NAMALWA (cell line): Measurements from ENCODE around the gene STK40.

ENCODE experiments used
- DNase-seq: peaks from one replicate; pipeline ENCODE4 v3.0.0-alpha.2; 2015; ENCODE audit warnings: low spot score

STK40 gene, protein sequence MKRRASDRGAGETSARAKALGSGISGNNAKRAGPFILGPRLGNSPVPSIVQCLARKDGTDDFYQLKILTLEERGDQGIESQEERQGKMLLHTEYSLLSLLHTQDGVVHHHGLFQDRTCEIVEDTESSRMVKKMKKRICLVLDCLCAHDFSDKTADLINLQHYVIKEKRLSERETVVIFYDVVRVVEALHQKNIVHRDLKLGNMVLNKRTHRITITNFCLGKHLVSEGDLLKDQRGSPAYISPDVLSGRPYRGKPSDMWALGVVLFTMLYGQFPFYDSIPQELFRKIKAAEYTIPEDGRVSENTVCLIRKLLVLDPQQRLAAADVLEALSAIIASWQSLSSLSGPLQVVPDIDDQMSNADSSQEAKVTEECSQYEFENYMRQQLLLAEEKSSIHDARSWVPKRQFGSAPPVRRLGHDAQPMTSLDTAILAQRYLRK

DNA sequence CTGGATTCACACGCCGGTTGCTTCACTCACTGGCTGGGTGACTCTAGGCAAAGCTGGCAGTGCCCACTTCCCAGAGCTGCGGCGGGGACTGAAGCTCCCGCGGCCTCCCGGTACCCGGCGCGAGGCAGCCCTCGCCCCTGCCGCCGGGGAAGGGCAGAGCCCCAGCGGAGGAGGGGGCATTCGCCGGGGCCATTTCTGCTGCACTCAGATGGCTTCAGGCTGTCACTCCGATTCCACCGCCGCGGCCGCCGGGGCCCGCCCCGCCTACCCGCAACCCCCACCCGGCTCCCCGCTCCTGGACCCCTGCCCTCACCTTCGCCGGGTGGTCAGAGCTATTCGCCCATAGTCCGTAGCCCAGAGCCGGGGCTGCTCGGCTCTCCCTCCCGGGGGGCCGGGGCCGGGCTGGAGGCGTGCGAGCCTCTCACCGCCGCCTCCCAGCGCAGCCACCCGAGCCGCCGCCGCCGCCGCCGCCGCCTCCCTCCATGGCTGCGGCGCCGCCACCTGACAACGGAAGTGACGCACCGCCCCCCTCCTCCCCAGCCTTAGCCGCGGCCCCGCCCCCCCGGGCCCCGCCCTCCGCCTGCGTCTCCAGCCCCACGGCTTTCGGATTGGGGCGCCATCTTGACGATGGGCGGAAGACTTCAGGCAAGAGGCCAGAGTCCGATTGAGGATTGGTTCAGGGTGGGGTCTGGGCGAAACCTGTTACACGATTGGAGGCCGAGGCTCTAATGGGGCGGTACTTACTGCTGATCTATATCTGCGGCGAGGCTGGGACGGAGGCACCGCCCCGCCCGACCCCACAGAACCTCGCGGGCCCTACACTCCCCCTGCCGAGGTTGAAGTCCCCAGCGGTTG lies at the start of gene STK40:
Gene STK40, minus strand, starts transcription at position 515 of the 855 bp plus-strand sequence. CDS start 24,592 bp downstream, outside the sequence.
- DNase-seq = peak; percentile 99

DNA sequence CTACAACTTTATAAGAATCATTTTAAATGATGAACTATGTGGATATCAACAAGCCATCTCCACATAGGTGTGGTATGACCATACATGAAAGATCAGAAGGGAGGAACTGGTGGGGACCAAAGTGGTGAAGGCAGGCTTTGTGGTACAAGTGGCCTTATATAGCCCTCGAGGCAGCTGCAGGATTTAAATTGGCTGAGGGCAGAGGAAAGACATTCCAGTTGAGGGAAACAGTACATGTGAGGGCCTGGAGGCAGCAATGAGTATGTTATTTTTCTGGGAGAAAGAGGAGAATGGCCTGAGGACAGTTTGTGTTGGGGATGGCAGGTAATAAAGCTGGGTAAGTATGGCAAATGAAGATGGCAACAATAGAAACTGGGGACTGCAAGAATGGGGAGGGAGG lies 47.4 kb upstream of the STK40 start:
- DNase-seq = no peak

DNA sequence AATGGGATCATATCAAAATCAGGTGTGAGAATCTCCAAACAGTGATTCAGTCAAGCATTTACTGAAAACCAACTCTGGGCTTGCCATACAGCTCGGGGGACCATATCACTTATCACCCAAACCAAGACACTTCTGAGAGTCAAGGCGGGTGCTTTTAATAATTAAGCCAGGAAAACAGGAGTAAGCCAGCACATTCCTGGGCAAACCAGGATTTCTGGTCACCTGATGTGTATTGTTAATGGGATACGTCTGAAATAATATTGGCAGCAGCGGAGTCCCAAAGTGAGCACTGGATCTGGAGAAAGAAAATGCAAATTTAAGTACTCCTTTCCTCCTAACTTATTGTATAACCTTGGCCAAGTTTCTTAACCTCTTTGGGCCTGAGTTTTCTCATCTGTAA lies 46.9 kb upstream of the STK40 start:
- no peak for DNase-seq

DNA sequence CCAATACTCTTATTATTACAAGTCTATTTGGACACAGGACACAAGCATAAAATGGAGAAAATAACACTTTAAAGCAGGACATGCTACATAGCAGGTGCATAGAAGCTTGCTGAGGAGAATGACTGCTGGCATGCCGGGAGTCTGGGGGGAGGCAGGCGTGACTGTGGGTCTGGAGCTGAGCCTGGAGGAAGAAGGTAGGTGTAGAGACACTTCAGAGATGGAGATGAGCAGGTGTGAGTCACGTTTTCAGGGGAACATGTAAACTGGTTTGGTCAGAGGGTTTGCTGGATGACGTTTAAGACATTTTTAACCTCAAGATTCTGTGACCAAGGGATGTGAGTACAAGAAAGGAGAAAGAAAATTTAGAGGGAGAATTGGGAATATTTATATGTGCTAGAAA lies 40.1 kb upstream of the STK40 start:
- DNase-seq = no peak

DNA sequence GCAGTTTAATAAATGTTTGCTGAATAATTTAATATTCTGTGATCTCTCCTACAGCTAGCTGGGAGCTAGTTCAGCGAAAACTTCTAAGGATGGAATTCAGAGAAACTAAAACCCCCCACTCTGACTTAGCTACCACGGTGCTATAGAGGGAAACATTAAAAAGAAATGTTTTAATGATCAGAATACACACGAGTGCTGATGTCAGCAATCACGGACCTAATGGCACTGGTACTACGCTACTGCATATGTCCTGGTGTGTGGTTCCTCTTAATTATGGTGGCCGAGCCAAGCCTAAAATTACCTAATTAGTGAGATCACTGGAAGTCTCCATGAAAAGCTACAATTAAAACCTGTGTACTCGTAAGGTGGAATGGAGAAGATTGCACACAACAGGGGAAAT lies 35.9 kb upstream of the STK40 start:
- DNase-seq = no peak

DNA sequence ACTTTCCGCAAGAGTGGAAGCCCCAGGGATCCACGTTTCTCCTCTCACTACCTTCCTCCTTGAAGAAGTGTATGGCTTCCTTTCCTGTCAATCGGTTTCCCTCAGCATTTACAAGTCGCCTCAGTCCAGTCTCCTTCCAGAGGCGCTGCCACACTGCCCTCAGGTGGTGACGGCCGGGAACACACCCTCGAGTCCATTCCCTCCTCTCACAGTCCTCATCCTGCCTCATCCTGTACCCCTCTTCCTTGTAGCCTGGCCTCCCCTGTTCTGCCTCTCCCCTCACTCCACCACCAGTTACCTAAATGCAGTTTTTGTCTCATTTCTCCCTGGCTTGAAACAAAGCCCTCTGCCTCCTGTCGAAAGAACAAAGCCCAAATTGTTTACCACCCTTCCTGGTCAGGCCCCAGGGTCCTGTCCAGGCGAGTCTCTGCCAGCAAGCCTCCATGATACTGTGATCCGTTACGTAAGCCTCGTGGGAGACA lies 35.2 kb upstream of the STK40 start:
- DNase-seq = peak; percentile 90

DNA sequence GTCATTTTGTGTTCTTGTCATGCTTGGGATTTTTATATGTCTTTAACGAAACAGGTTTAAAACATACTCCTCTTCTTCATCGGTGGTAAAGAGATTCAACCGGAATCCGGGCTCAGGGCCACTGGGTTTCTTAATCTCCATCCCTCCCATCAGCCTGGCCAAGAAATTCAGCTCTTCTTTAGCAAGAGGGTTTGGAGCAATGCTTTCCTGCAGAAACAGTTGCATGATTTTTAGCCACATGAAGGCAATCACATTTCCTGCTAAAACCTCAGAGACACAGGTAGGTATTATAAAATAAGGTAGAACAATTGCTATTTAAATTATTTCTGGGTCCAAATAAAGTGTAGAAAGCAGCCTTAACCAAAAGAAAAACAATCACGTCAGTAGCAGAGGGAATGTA lies 34.7 kb upstream of the STK40 start:
- no peak for DNase-seq

DNA sequence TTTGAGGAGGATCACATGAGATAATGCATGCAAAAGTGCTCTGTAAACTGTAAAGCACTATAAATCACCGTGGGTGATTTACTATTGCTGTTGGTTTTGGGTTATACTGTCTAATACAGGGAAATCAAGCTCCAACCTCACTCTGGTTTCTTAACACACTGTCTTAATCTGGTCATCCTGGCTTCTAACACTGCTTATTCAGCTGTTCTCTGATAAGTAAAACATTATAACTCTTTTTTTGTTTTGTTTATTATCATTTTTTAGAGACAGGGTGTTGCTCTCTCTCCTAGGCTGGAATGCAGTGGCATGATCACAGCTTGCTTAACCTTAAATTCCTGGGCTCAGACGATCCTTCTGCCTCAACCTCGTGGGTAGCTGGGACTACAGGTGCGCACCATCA lies 33.8 kb upstream of the STK40 start:
- DNase-seq = no peak

DNA sequence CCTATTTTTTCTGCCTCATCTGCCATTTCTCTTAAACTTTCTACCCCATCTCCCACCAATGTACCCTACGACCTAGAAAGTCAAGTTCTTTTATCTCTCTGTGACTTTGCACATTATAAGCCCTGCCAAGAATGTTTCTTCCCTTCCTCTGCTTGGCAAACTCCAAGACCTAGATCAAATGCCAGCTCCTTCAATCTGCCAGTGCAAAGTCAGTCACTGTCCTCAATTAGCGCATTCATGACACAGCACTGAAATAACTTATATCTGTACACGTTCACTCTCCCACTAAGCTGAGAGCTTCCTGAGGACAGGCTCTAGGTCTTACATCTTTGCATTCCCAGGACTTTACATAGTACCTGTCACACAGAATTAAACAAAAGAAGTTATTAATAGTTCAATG lies 33.4 kb upstream of the STK40 start:
- no peak for DNase-seq

DNA sequence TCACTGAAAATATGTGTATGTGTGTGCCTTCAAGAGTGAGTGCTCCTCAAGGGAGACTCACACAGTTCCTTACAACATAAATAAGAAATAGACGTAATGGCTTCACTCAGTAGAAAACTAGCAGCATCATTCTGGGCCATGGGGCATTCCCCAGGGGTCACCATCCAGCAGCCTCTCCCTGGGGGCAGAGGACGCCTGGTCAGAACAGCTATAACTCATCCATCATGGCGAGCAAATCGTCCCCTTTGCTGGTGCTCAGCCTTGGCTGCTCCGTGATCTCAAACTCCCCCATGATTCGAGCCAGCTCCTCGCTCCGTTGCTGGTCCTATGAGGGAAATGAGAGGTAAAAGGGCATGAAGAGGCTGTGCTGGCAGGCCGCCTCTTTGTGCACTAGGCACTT lies 32.2 kb upstream of the STK40 start:
- no peak for DNase-seq

DNA sequence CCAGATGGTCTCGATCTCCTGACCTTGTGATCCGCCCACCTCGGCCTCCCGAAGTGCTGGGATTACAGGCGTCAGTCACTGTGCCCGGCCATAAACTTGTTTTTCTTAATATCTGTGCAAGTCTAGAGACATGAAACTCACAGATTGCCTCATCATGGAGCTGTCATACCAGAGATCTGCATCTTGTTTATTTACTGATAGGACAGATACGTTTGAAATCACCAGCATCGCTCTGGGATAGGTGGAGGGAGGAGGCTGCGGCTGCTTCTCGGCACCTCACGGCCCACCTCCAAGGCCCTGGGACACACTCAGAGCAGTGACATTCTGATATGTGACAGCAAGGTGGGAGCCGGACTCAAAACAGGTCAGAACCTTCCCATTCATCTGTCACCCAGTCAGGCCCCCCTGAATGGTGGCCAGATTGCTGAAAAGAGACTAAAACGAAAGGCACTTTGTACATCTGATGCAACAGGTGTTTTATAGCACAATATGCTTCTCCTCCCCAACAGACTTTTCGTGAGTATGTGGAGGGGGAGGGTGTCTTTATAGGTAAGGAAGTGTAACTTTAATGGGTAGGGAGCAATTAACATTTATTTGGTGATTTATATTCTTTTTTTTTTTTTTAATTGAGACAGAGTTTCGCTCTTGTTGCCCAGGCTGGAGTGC lies 30.1 kb upstream of the STK40 start:
- no peak for DNase-seq

DNA sequence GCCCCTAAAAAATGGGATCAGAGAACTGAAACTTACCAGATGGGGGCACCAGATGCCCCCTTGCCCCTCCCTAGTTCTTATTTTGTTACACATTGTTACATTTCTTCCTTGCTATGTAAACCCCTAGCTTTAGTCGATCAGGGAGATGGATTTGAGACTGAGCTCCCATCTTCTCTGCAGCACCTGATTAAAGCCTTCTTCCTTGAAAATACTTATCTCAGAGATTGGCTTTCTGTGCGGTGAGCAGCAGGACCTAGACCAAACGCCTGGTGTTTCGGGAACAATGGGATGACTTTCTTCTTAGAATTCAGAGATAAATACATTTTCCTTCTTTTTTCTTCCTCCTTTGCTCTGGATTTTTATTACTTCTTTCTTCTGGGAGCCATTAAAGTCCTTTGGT lies 28.7 kb upstream of the STK40 start:
- no peak for DNase-seq

DNA sequence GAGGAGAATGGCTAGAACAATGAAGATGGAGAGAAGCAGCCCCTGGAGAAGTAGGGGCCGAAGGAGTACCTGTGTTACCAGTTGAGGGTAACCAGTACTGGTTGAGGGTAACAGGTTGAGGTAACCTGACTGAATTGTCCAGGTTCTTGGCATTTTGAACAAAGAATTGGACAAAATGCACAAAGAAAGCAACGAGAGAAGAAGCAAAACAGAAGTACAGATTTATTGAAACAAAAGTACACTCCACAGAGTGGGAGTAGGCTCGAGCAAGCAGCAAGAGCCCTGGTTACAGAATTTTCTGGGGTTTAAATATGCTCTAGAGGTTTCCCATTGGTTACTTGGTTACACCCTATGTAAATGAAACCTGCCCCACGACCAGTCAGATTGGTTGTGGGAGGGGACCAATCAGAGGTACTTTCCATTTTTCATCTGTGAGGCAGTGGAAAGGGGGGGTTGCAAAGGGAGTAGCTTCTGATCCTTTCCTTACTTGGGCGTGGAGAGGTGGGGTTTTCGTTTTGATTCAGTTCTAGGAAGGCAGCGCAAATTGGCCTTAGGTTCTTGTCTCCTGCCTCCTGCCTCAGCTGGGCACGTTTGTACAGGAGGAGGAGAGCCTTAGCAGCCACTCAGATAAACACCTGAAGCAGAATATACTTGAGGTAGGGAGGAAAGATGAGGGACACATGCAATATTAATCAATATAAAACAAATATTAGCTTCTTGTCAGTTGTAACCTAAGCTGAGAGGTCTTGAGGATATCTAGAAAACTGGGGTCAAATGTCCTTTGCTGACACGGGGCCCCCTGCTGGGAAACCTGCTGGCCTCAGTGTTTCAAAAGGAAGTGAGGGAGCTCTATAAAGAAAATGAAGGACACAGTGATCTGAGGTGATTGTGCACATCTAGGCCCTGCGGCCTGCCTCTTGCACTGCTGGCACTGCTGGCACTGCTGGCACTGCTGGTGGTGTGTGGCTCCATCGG lies 26.2 kb upstream of the STK40 start:
- peak; percentile 66 for DNase-seq

DNA sequence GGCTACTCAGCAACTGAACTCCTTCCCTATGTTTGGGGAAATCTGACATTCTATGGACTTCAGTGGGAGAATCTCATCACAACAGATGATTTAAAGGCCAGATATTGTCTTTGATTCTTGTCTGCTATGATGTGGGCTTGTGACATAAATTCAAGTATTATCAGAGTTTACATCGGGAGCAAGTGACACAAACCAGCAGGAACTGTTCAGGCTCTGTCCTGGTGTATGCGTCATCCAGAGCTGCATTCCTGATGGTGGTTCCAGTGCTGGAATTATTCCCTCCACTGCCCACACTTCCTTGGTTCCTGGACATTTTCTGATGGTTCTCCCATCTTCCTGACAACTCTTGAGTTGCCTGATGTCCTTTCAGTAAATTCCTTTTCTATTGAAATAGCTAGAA lies 22.8 kb upstream of the STK40 start:
- DNase-seq = no peak

DNA sequence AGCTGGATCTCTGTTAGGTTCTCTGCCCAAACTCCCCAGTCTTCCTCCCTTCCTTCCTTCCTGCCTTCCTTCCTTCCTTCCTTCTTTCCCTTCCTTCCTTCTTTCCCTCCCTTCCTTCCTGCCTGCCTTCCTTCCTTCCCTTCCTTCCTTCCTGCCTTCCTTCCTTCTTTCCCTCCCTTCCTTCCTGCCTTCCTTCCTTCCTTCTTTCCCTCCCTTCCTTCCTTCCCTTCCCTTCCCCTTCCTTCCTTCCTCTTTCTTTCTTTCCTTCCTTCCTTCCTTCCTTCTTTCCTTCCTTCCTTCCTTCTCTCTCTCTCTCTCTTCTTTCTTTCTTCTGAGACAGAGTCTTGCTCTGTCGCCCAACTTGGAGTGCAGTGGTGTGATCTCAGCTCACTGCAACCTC lies 20.7 kb upstream of the STK40 start:
- DNase-seq = no peak

DNA sequence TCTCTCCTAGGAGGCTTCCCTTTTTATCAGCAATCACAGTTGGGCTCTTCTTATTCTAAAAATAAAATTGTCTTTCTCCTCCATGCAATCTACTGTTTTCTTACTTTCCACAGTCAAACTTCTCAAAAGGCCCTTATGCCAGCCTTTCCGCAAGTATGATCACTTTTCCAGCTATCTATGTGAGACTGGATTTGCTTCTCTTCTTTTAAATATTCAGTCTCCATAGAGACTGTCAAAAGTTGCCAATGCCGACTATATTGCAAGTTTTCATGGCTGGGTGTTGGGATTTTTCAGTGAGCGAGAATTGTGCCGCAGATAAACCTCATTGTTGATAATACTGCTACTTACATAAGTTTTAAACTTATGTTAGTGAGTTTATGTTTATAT lies 16.8 kb upstream of the STK40 start:
- DNase-seq = no peak

DNA sequence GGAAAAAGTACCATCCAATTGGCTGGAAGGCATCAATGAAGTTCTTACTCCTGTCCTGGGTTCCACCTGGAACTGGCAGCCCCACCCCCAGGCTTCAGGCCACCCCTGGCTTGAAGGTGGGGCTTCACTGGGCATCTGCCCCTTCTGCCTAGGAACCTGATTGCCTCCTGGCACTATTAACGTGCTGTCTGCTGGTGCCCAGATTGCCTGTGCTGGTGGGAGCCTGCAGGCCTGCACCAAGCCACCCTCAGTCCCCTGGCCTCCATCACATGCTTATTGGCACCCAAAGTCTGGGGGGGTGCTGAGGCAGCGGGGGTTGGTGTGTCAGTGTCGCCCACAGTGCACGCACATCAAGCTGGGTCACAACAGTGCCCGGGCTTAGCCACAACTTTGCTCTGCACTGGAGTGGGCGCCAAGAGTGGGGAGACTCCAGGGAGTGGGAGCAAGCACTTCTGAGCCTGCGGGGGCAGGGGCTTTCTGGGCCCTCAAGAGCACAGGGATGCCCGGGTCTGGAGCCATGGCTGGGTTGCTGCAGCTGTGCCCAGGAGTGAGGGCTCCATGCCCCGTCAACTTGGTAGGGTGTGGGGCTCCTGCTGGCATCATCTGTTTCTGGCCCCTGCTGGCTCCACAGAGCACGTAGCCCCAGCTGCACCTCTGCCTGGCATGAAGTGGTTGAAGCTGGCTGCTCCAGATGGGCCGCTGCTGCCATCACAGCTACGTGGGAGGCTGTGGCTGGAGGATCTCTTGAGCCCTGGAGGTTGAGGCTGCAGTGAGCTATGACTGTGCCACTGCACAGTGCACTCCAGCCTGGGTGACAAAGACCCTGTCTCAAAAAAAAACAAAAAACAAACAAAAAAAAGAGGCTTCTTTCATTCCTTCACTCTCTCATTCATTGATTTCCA lies 16.1 kb upstream of the STK40 start:
- no peak for DNase-seq

DNA sequence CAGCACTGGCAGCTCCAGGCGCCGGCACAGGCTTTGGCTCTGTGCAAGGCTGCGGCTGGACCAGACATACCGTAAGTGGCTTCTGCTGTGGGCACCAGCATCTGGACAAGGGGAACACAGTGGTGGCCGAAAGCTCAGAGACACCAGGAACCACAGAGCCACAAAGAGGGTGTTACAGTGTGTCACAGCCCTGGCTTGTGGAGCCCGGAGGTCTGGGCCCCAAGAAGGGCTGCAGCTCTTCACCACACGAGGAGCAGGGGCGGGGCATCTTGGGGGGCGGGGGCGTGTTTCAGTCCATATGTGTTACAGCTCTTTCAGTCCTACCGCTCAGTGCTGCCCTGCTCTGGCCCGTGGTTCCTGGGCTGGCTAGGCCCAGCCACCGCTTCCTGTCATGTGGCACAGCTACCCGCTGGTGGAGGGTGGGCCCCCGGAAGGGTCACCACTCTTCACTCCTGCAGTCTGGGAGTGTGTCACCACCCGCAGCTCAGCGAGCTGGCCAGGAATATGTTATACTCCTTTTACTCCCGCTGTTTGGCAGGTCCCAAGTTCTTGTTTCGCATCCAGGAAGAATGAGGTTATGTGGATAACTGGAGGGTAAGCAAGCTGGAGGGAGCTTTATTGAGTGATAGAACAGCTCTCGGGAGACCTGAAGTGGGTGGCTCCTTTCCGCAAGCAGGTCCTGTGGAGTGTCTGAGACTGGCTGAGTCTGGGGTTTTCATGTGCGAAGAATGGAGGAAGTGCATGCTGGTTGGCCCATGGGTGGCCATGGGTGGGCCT lies 15.3 kb upstream of the STK40 start:
- no peak for DNase-seq

DNA sequence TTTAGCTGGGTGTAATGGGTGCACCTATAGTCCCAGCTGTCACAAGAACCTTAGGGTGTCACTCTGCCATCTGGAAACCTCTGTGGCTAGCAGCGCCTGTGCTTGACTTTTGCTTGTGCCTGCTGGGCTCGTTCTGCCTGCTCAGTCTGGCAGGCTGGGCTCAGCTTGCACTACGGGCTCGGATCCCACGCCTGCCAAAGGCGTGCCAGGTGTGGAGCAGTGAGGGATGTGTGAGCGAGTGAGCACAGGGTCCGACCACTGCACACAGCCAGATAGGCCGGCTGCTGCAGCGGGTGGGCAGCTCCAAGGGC lies 14.7 kb upstream of the STK40 start:
- DNase-seq = no peak
